T1000 (cell line): ENCODE measurements around the gene TNS4.

ENCODE experiments used
- DNase-seq: peaks from one replicate; lab custom pipeline; 2025; ENCODE audit warnings: mixed read lengths; lab: John Stamatoyannopoulos, UW

The TNS4 gene

DNA sequence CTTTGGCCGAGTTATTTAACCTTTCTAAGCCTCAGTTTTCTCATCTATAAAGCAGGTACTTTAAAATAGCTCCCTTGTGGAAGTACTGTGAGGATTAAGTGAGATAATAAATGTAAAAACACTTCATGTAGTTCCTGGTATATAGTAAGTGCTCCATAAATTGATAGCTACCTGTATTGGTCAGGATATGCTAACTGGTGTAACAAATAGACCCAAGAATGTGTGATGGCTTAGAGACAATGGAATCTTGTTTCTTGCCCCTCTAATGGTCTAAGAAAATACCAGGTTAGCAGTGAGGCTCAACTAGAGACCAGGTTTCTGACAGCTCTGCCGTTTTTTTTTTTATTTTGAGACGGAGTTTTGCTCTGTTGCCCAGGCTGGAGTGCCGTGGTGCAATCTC, 34.0 kb upstream of the TNS4 start:
- DNase-seq = no peak

DNA sequence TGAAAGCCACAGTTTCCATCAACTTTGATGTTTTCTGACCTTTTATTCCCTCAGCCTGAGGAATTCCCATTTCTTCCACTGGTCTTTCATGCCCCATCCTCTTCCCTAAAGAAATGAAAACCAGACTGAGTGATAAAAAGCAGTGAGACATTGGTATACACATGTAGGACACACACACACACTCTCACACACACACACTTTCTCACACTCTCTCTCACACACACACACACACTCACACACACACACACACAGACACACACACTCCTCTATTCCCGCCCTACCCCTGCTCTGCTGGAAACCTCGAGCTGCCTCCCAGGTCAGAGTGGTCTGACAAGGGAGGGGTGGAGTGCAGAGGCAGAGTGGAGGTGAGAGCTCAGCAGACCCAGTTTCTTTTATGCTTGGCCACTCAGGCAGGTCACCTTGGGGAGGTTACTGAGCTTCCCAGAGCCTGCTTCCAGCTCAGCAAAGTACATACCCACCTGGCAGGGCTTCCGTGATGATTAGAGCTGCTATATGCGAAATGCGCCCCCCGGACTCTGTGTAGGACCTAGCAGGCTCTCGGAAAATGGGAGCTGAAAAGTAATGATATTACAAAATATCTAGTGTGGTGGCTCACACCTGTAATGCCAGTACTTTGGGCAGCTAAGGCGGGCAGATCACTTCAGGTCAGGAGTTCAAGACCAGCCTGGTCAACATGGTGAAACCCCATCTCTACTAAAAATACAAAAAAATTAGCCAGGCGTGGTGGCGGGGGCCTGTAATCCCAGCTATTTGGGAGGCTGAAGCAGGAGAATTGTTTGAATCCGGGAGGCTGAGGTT, 33.2 kb upstream of the TNS4 start:
- DNase-seq = no peak

DNA sequence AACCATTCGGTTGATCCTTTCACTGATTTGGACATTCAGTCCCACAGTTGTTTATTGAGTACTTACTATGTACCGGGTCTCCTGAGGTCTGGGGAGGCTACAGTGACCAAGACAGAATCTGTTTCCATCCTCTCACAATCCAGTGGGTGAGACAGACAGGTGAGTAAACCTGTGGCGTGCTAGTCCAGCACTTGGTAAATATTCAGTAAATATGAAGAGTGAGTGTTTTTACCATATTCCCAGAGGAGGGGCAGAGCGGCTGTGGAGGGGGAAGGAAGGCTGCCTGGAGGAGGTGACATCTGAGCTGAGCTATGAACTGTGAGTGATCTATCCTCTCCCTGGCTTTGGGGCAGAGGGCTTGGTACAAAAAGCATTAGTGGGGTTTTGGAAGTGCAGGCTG, 32.5 kb upstream of the TNS4 start:
- no peak for DNase-seq

DNA sequence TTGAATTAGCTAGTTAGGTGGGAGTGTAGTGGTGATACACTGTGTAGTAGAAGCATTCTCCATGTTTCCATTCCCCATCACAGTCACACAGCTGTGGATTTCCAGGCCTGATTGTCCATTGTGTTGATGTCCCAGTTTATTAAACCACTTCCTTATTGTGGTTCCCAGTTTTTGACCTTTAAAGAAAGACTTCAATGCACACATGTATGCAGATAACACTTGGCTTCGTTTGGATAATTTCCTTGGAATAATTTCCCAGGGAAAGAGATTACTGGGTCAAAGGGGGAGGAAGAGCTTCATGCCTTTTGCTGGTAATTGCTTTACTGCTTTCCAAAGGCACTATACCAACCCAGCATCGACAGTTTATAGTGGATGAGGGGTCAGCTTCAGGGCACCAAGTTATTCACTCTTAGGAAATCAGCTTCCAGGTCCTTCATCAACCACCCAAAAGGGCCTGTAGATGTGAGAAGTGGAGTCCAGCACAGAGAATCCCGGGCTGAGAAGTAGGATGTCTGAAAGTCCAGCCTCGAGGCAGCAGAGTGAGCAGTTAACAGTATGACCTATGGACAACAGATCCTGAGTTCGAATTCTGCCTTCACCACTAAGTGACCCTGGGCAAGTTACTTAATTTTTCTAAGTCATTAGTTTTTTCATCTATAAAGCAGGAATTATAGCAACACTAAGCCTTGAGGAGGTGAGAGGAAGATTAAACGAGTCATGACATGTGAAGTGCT, 31.3 kb upstream of the TNS4 start:
- no peak for DNase-seq

DNA sequence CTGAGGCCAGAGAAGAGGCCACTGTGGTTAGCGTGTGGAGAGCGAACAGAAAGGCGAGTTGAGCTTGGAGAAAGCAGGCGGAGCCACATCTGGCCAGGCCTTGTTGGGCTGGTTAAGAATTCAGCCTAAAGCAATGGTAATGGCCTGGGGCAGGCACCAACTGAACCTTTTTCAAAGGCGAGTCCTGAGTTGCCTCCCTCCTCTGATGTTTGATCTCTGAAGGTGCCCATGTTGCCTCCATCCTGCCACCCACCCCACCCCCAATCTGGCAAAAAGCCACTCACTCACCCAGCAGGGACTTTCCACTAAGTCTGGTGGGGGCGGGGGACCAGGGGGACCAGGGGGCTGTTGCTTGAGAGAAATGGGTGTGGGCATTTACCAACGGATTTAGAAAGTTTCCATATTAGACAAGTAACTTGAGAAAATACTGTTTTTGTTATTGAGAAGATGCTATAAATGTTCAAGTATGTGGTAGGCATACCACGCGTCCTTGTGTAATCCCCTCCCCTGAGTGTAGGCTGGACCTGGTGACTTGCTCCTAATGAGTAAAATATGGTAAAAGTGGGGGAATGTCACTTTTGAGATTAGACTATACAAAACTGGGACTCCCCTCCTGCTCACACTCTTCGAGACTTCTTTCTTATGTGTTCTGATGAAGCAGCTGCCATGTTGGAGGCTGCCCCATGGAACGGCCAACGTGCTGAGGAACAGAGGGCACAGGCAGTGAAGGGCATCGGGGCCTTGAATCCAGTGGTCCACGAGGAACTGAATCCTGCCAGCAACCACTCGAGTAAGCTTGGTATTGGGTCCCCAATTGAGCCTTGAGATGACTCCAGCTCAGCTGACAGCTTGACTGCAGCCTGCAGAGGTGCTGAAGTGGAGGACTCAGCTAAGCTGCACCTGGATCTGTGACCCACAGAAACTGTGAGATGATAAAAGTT, 29.9 kb upstream of the TNS4 start:
- no peak for DNase-seq

DNA sequence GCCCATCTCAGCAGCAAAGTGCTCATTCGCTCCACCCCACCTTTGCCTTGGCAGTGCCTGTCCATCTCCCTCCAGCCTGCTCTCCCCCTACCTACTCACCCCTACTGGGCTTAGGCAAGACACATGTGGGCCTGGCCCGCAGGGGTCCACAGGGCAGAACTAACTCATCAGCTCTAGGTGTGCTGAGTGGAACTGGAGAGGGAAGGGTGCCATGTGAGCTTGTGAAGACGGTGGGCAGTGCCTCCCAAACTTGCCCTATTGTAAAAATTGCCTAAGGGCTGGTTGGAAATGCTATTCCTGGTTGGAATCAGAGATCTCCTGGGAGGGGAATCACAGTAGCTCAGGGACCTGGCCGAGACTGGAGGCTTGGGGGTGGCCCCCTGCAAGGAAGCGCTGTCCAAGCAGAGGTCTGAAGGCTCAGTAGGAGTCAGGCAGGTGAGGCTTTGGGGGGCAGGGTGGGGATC, 29.1 kb upstream of the TNS4 start:
- no peak for DNase-seq

DNA sequence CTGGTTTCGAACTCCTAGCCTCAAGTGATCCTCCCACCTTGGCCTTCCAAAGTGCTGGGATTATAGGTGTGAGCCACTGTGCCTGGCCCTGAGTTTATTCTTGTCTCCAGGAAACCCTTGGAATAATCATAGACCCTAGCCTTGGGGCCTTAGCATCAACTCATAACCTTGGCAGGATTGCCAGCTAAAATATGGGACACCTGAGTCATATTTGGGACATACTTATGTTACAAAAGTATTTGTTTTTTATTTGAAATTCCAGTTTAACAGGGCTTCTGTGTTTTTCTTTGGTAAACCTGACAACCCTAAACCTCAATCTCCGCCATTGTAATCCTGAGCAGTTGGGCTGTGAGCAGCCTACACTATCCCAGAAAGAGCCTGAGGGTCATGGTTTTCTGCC, 28.6 kb upstream of the TNS4 start:
- DNase-seq = no peak

DNA sequence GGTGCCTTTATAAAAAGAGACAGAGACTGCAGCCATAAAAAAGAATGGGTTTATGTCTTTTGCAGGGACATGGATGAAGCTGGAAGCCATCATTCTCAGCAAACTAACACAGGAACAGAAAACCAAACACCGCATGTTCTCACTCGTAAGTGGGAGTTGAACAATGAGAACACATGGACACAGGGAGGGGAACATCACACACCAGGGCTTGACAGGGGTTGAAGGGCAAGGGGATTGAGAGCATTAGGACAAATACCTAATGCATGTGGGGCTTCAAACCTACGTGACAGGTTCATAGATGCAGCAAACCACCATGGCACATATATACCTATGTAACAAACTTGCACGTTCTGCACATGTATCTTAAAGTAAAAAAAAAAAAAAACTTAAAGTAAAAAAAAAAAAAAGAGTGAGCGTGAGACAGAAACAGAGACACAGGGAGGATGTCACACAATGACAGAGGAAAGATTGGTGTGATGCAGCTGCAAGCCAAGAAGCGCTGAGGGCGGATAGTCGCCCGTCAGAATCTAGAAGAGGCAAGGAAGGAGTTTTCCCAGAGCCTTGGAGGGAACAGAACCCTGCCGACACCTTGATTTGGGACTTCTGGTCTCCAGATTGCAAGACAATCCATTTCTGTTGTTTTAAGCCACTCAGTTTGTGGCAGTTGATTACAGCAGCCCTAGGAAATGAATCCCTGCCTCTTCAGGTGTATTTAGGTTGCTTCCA, 27.4 kb upstream of the TNS4 start:
- no peak for DNase-seq

DNA sequence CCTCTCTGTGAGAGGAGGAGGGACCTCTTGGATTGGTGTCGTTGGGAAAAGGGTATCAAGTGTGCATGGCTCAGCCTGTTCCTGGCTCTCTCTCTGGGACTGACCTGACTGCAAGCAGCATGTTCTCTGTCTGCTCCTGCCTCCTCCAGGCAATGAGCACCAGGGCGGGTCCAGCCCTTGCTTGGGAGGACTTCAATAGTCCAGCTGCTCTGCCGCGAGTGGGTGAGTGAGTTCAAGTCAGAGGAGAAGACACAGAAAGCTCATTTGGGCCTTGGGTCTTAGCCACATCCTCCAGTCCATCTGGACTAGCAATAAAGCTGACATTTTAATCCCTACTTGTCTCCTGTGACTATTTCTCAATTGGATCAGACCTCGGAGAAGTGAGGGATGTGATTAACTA, 25.2 kb upstream of the TNS4 start:
- DNase-seq = no peak

DNA sequence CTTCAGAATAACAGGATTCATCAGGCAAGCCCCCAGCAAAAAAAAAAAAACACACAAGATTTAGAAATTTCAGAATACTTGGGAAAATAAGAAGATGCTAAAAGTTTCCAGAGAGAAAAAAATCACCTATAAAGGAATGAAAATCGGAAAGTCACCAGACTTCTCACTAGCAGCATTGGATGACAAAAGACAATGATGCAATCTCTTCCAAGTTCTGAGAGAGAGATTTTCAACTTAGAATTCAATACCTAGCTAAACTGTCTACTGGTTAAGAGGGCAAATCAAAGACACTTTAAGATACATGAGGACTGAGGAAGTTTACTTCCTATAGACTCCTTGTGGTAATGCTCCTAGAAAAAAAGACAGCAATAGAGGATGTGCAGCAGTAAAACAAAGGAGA, 23.9 kb upstream of the TNS4 start:
- DNase-seq = no peak

DNA sequence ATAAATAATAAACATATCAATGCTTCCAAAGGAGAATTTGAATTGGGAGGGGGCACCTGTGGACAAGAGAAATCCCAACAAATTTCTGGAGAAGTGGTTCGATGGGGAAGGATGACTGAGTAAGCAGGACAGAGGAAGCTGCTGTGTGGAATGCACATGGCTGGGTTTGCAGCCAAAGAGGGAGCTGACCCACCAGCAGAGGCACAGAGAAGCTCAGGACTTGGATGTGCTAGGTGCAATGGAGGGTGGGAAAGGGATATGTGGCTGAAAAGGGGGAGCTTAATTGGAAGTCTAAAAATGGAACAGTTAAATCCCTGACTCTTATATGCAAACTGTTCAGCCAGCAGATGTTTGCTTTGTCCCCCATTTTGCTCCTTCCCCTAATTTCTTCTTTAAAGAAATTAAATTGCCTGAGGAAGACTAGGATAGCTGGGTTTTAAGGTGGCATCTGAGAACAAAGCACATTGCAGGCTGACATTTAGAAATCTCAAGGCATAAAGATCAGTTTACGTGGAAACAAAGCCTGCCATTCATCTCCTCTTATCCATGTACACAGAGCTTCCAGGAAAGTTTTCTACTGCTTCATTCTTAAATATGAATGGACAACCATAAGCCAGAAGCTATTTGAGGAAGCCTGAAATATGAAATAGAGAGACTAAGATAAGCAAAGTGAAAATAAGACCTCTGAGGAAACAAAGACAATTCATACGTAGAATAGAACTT, 23.0 kb upstream of the TNS4 start:
- DNase-seq = no peak

DNA sequence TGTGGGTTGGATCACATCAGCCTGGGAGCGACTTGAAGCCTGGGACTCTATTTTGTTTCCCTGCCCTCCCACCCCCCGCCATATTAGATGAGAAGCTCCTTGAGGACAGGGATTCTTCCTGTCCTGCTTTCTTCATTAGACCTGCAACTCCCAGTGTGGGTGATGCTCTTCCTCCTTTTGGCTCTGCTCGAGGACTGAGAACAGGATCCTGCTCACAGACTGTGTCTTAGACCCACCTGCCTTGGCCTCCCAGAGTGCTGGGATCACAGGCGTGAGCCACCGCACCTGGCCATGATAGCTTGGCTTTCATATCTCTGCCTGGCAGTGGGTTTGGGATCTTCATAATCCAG, 21.5 kb upstream of the TNS4 start:
- no peak for DNase-seq

DNA sequence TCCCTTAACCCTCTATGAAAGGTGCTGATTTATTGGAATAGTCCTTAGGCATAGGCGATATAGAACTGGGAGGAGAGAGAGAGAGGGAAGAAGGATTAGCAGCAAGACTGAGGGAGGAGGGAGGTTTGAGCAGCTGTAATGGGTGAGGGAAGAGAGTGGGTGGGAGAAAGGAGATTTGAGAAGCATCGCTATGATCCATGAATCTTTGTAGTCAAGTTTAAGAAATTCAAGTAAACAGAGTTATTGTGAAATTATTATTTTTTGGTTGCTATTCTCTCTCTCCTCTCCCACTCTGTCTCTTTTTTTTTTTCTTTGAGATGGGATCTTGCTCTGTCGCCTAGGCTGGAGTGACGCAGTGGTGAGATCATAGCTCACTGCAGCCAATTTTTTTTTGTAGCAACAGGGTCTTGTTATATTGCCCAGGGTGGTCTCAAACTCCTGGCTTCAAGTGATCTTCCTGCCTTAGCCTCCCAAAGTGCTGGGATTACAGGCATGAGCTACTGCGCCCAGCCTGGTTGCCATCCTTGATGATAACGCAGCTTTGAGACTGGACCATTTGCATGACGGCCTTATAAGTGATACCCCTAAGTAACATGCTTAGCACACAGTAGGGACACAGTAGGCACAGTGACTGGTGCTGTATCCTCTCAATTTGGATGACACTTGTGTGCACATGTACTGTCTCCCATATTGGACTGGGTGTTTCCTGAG, 21.0 kb upstream of the TNS4 start:
- no peak for DNase-seq

DNA sequence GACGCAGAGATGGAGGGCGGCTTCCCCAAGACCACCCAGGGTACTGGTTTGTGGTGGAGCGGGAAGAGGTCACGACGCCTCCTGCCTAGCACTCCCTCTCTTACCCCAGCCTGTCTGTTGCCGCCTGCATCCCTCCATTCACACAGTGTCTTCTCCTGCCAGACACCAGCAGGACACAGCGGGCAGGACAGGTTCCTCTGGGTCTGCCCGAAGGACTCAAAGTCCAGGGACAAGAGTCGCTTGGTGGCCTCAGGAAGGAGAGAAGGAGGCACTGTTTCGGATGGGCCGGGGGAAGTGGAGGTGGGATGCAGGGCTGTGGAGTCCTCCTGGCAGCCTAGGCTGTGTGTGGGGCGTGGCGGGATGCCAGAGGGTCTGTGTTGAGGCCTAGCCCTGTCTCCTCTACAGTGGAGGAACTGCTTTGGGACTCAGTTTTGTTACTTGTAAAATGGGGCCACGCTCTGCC, 19.6 kb upstream of the TNS4 start:
- no peak for DNase-seq

DNA sequence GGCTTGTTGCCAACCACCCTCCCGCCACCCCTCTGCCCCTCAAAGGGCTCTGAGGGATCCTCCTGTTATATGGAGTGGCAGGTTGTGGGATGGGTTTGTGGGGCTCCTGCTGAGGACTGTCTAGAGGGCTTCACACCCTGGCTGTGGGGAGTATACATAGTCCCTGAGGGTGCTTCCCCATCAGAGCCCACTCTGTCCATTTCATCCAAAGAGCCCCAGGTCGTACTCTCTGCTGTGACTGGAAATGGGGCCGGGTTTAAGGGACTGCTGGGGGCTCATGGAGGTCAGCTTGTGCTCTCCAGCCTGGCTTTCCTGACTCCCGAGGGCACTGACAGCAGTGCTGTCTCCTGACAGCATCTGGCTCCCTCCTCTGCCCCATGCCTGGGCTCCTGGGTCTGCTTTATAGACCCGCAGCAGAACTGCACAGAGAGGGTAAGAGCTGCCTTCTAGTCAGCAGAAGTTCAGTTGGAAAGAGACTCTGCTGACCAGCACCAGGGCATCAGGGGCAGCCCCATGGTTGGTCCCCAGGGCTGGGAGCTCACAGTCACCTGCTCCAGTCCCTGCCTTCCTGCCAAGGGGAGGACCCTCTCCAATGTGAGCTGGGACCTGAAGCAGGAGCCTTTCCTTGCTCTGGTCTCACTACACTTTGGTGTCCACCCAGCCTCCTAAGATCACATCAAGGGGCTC, 17.8 kb upstream of the TNS4 start:
- DNase-seq = no peak

DNA sequence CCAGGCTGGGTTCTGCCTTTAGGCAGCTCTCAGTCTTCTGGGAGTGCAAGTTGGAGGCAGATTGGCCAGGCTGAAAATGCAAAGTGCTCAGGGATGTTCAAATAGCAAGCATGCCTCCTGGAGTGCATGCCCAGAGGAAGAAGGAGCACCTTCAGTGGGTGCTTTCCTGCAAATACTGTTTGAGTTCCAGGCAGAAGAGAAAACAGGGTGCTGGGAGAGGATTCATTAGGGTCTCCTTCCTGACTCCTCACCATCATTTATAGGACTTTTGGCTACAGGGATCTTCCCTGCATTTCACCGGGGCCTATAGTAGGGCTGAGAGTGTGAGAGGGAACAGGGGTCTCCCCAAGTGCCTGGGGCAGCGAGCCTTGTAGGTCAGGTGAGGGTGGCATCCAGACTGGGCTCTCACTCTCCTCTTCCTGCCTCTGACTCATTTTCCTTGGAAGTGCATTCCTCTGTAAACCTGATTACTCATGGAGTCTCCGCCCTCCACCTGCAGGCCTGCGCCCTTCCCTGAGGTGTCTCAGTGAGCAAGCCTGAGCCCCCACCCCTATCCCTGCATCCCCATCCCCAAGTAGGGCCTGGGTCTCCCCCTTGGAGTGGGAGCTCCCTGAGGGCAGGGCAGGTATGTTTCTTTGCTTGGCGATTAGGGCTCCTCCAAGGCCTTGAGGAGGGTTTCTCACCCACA, 17.1 kb upstream of the TNS4 start:
- no peak for DNase-seq

DNA sequence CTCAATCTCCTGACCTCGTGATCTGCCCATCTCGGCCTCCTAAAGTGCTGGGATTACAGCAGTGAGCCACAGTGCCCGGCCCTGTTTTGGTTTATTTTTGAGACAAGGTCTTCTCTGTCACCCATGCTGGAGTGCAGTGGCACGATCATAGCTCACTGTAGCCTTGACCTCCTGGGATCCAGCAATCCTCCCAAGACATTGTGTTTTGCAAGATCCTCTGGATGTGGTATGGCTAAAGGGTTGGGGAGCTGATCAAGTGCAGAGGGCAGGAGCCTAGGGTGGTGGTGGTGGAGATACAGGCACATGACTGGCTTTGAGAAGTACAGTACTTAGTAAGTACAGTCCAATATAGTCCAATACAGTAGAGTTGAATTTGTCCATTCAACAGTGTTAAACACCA, 16.6 kb upstream of the TNS4 start:
- no peak for DNase-seq

DNA sequence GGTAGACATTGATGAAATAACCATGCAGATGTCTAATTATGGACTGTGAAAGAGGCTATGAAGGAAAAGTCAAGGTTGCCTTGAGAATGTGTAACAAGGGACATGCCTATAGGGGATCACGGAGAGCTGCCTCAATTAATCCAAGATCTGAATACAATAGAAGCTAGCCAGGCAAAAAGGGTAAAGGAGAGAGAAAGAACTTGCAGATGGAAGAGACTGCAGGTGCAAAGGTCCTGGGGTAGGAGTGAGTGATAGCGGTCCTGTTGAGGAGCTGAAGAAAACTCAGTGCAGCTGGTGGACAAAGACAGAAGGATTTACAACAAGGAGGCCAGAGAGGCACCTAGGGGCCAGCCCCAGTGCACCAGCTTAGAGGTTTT, 15.9 kb upstream of the TNS4 start:
- no peak for DNase-seq

DNA sequence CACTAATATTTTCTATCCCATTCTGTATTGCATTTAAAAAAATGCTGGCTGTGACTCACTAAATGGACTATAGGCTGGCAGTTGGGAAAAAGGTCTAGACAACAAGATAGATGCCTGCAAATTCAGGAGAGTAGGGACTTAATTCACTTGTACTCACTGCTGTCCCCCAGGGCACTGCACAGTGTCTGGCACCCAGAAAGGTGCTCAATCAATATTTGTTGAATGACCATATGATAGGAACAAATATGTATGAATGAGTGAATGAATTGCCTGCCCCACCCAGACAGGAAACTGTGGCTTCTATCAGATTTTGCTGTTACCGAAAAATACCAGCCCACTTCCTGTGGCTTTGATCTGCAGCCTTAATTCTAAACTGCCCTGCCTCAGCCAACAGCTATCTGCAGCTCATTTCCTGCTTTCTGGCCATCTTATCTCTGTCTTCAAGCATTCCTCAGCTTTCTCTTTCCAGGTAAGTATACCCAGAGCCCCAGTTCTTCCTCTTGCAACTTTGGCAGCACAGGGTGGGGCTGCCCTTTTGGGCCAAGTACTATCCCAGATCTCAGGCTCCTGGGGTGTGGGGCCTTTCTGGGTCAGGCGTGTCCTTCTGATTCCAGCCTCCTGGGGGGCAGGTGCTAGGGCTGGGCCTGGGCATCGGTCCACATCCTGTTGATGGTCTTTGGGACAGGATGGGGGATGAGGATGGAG, 15.3 kb upstream of the TNS4 start:
- DNase-seq = no peak
